Epithelial cell of esophagus (primary cell): ENCODE measurements around the gene ACTRT2.

Source experiments
- DNase-seq: peaks from one replicate; pipeline ENCODE4 v3.0.0; 2010; ENCODE audit warnings: low read depth
- H3K4me3 ChIP-seq: 2 replicates; pipeline ENCODE4 v1.5.1; 2011; ENCODE audit warnings: mild to moderate bottlenecking, low read length, control low read depth
- CTCF ChIP-seq: IDR thresholded peaks from 2 replicates; pipeline ENCODE4 v1.5.1; 2011; ENCODE audit warnings: low read depth, mild to moderate bottlenecking, low read length, control low read depth, inconsistent platforms; ENCODE audit not compliant: insufficient read depth; ENCODE audit errors: missing control alignments

The ACTRT2 gene

DNA sequence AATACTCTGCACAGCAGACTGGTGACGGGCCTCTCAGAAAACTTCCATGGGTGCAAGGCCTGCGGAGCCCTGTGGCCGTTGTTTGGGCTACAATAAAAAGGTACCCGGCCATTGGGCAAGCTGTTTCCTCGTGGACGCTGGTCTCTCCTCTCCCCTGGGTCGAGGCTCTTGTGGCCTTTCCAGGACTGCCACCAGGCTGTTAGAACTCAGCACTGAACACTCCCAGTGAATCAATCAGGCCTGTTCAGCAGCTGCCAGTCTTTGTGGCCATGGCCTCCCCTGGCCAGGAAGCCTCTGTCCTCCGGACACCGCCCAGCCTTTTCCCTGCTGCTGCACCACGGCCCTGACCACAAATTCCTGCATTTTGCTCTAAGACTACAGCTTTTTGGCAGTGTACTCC lies 33.0 kb upstream of the ACTRT2 start:
- DNase-seq = no peak
- TF ChIP-seq CTCF = no peak

DNA sequence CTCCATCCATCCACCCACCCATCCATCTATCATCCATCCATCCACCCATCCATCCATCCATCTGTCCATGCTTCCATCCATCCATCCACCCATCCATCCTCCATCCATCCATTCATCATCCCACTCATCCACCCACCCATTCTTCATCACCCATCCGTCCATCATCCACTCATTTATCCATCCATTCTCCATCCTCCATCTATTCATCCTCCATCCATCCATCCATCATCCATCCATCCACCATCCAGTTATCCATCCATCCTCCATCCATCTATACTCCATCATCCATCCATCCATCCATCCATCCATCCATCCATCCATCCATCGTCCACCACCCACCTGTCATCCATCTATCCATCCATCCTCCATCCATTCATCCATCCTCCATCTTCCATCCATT lies 32.1 kb upstream of the ACTRT2 start:
- no peak overlapping the region for H3K4me3 ChIP-seq
- TF ChIP-seq CTCF = no peak
- no peak for DNase-seq

More for the DNA sequence above, 33.0 kb upstream of the ACTRT2 start:
- no peak overlapping the region for H3K4me3 ChIP-seq

DNA sequence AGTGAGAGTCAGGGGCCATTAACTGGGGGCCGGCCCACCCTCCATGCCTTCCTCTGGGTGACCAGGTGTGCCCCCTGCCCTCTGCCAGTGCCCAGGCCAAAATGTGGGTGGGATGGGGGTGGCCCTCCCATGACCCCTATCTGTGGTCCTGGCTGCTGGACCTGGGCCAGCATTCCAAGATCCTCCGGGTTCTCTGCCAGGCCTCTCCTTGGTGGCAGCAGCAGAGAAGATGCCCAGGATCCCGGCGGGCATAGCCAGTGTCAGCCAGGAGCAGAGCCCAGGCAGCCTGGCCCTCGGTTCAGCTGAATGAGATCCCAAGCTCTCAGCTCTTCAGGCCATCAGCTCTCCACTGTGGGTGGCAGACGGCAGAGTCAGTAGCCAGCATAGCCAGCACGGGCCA lies 31.3 kb upstream of the ACTRT2 start:
- no peak for DNase-seq
- TF ChIP-seq CTCF = no peak
- H3K4me3 ChIP-seq = no peak overlapping the region

DNA sequence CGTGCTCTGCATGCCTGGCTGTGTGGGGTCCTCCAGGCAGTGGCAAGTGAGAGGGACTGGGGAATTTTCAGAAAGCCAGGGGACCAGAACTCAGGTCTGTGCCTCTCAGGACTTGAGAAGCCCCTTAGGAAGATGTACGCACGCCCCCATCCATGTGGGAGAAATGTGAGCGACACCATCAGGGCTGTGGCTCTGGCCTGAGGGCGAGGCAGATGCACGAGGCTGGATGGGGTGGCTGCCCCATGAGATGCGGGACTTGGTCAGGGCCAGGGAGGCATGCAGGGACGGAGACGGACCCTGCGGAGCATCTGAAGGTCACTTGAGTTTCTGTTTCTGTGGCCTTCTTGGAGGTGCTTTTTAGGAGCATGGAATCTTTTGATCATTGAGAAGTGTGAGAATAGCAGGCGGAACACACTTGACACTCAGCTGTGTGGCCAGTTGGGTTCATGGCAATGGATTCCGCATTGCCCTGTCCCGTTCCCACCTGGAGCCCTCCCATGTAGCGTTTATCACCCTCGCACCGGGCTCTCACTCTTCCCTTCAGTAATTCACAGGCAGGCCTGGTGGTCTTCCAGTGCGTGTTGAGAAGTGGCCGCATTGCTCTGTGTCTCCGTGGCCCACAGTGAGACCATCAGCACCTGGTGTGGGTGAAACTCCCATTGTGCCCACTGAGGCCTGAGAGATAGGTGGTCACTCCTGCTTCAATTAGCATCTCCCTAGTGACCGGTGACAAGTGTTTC lies 30.7 kb upstream of the ACTRT2 start:
- no peak for DNase-seq
- H3K4me3 ChIP-seq = no peak overlapping the region
- no peak for TF ChIP-seq CTCF

DNA sequence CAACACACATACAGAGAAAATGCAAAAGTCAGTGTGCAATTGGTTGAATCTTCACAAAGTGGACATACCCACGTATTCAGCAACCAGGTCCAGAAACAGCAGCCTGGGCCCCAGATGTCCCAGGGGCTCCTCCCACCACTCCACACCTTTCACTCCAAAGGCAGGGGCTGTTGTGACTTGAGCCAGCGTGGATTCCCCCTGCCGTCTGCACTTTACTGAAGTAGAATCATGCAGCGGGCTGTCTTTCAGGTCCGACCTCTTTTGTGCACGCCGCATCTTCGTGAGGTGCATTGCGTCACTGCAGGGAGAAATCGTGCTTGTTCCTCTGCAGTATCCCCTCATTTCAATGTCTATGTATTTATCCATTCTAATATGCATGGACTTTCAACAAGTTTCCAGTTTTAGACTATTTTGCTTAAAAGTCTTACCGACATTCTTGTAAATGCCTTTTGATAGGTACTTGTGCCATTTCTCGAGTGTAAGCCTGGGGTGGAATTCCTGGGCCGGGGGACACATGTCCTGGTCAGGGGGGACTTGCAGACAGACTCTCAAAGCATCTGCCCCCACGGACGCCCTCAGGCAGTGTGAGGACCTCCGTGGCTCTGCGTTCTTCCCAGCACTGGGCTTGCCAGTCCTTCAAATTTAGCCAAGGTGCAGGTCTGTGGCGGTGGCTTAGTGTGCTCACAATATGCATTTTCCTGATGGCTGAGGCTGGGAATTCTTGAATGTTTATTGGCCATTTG lies 29.3 kb upstream of the ACTRT2 start:
- no peak overlapping the region for H3K4me3 ChIP-seq
- no peak for DNase-seq
- no peak for TF ChIP-seq CTCF

- no peak for DNase-seq
- no peak overlapping the region for H3K4me3 ChIP-seq
- no peak for TF ChIP-seq CTCF
Measured at GRCh38 chr1:2998503-2999100, 22.7 kb upstream of the ACTRT2 start.

- TF ChIP-seq CTCF = no peak
- DNase-seq = no peak
- H3K4me3 ChIP-seq = no peak overlapping the region
Measured at GRCh38 chr1:2999138-2999537, 22.1 kb upstream of the ACTRT2 start.
